Mammary epithelial cell (primary cell): ENCODE results near the gene TMEM237.

Experiments
- CTCF ChIP-seq, 2 donors: IDR thresholded peaks in 1 of 2; conservative IDR thresholded peaks in 1 of 2; 2 replicates each; pipeline ENCODE4 v1.5.1; 2011 to 2012; ENCODE audit warnings: inconsistent platforms in 2 of 2, low read length in 2 of 2, mild to moderate bottlenecking in 2 of 2, control low read depth in 1 of 2, low read depth in 1 of 2; ENCODE audit not compliant: insufficient read depth in 1 of 2; ENCODE audit errors: extremely low read depth in 1 of 2
- EZH2 ChIP-seq: IDR thresholded peaks from 2 replicates; pipeline ENCODE4 v1.6.1; 2012; ENCODE audit warnings: low read length, inconsistent platforms, borderline replicate concordance

GRCh38 chr2:201656740-201657139, 13.4 kb upstream of the TMEM237 start:
- TF ChIP-seq CTCF (conservative IDR thresholded peaks at IDR 0.05 in 1 of 2, IDR thresholded peaks at IDR 0.05 in 1 of 2; ENCODE audit: extremely low read depth in 1 of 2, insufficient read depth in 1 of 2, low read depth in 1 of 2, low read length in 2 of 2) (no peak), EZH2 (no peak)
